ENCODE results near the gene SIL1. TPM values are rescaled to one million over a fixed set of nuclear protein-coding genes. Genes with fewer than 3 reads are reported as not detected.
"Not testable (repeated sequence)": the region's sequence is repeated elsewhere in the genome, so short reads cannot be mapped to it uniquely, and the experiment has no call there.

Gene SIL1
- total RNA-seq, 2 experiments from 2014 or later: 13.5 to 15.8 TPM

DNA sequence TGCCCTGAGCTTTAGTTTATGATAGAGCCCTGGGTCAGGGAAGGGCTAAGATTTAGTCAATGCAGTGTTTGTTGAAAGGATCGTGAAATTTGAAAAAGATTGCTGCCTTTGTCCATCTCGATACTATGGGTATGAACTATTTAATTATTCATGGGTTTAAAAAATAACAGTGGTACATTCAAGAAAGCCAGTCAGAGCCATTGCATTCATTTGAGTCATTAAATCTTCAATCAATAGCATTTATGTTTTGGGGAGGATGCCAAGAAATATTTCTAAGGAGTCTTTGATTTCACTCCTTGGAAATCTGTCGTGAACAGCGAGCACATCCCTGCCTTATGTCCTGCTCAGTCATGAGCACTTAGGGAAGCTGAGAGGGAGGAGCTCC, 268.6 kb downstream of the SIL1 start:
- Mint-ChIP-seq H3K4me3 (no peak overlapping the region), H3K9me3 (no peaks in the 10 kb centered on the region), H3K4me1 (no peaks in the 10 kb centered on the region), H3K27ac (no peak overlapping the region), H3K36me3 (peaks cover 2% of the 10 kb centered on the region), H3K27me3 (no peaks in the 10 kb centered on the region)
- ATAC-seq (ENCODE audit: low read depth) (no peak), DNase-seq (no peak)
- POLR2A ChIA-PET: no interaction called here

DNA sequence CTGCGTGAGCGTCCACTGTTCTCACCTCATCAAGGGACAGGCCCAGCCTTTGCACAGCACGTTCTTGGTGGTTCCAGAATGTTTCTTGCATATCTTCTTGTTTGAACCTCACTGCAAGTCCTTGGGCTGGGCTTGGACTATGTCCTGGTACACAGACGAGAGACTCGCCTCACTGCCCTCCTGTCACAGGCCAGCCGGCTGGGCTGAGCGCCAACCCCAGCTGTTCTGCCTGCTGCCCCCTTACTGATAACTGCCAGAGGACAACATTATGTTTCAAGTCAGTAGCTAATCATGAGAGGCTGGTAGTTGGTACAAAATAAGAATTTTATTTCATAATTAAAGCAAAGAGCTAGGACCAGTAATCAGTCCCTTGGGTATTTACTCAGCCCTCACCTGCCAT, 270.2 kb downstream of the SIL1 start:
- H3K27me3 Mint-ChIP-seq: peaks cover 2% of the 10 kb centered on the region
- ATAC-seq (ENCODE audit: low read depth) (no peak), DNase-seq (no peak)
- H3K36me3 Mint-ChIP-seq: peaks cover 2% of the 10 kb centered on the region
- no peak overlapping the region for H3K27ac Mint-ChIP-seq
- no peaks in the 10 kb centered on the region for H3K9me3 Mint-ChIP-seq
- no peak overlapping the region for H3K4me3 Mint-ChIP-seq
- POLR2A ChIA-PET: no interaction called here
- no peaks in the 10 kb centered on the region for H3K4me1 Mint-ChIP-seq

DNA sequence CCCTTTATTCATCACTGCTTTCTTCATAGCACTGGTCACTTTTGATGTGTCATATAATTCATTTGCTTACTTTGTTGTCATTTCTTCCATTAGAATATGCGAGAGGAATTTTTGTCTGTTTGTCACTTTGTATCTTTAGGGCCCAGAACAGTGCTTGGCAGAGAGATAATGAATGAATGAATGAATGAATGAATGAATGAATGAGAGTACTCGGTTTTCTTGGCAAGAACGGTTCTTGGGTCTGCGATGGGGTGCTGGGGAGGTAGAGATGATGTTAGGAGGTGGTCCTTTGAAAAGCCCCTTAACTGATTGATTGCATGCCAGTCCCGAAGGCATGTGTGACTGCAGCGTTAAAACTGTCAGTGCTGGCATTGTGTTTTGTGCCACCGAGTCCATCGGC, 270.6 kb downstream of the SIL1 start:
- Mint-ChIP-seq H3K27ac (no peak overlapping the region), H3K27me3 (peaks cover 2% of the 10 kb centered on the region), H3K4me1 (no peaks in the 10 kb centered on the region), H3K4me3 (no peak overlapping the region), H3K36me3 (peaks cover 2% of the 10 kb centered on the region), H3K9me3 (no peaks in the 10 kb centered on the region)
- ATAC-seq (ENCODE audit: low read depth): no peak
- DNase-seq: no peak
- POLR2A ChIA-PET: no interaction called here

DNA sequence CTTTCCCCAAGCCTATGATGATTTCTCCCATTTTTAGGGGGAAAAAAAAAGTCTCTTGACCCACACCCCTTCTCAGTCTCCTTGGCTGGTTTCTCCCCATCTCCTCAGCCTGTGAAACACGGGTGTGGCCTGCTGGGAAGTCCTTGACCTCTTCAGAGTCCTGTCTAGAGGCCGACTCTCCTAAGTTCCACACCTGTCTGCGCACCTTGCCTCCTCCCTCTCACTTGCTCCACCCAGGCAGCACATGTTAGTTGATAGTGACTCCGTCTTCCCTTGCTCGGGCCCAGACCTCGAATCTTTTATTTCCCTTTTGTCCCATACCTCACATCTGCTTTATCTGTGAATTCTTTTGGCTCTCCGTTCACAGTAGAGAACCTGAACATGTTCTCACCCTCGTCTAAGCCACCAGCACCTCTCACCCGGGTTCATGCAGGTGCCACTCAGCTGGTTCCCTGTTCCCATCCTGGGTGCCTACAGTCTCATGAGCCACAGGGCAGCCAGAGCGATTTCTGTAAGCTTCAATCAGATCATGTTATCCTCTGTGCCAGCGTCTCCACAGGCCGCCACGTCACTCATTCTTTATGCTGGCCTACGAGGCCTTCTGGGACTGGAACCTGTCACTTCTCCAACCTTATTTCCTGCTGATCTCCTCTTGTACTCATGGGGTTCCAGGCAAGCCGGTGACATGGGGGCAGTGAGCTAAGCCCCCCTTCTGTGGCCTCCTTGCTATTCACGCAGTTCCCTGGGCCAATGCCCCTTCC, 271.3 kb downstream of the SIL1 start:
- POLR2A ChIA-PET: no interaction called here
- H3K4me1 Mint-ChIP-seq: no peaks in the 10 kb centered on the region
- ATAC-seq (ENCODE audit: low read depth) (no peak), DNase-seq (no peak)
- peaks cover 2% of the 10 kb centered on the region for H3K36me3 Mint-ChIP-seq
- no peak overlapping the region for H3K27ac Mint-ChIP-seq
- H3K9me3 Mint-ChIP-seq: no peaks in the 10 kb centered on the region
- peaks cover 2% of the 10 kb centered on the region for H3K27me3 Mint-ChIP-seq
- H3K4me3 Mint-ChIP-seq: no peak overlapping the region

DNA sequence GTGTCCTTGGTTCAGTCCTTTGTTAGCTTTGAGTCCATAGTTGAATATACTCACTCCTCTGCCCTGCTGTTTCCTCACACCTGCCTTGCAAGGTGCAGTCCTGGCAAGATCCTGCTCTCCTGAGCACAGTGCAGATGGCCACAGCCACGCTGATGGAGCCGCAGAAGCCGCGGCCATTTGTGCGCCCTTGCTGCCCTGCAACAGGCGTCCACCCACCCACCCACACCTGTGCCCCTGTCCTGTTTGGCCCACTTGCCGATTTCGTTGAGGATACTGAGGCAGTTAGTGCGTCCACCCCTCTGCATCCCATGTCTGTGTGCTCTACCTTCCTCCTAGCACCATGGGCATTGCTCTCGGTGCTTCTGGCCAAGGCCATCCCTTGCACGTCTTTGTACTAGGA, 271.9 kb downstream of the SIL1 start:
- H3K27me3 Mint-ChIP-seq: peaks cover 2% of the 10 kb centered on the region
- H3K36me3 Mint-ChIP-seq: no peaks in the 10 kb centered on the region
- H3K27ac Mint-ChIP-seq: no peak overlapping the region
- no peaks in the 10 kb centered on the region for H3K4me1 Mint-ChIP-seq
- ATAC-seq (ENCODE audit: low read depth): no peak
- H3K9me3 Mint-ChIP-seq: no peaks in the 10 kb centered on the region
- POLR2A ChIA-PET: no interaction called here
- no peak overlapping the region for H3K4me3 Mint-ChIP-seq
- DNase-seq: no peak

DNA sequence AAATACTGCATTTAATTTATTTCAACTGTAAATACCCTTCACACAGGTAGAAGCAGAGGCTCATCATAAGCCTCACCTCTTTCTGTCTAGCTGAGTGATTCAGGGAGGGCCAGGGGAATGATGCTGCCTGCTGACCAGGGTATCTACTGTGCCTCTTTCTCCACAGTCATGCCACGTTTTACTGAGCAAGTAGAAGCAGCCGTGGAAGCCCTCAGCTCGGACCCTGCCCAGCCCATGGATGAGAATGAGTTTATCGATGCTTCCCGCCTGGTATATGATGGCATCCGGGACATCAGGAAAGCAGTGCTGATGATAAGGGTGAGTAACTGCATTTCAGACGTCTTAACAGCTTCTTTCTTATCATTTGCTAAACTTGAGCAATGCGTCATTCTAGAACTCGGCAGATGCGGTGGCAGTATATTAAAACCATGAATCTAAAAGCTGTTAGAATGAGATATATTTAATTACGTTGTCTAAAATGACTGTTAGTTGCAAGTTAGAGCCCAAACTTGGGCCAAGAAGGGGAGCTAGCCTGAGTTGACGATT, 273.0 kb downstream of the SIL1 start:
- POLR2A ChIA-PET: no interaction called here
- DNase-seq: no peak
- ATAC-seq (ENCODE audit: low read depth): no peak
- peaks cover 2% of the 10 kb centered on the region for H3K27me3 Mint-ChIP-seq
- H3K4me3 Mint-ChIP-seq: no peak overlapping the region
- H3K36me3 Mint-ChIP-seq: no peaks in the 10 kb centered on the region
- H3K9me3 Mint-ChIP-seq: no peaks in the 10 kb centered on the region
- H3K27ac Mint-ChIP-seq: no peak overlapping the region
- no peaks in the 10 kb centered on the region for H3K4me1 Mint-ChIP-seq

DNA sequence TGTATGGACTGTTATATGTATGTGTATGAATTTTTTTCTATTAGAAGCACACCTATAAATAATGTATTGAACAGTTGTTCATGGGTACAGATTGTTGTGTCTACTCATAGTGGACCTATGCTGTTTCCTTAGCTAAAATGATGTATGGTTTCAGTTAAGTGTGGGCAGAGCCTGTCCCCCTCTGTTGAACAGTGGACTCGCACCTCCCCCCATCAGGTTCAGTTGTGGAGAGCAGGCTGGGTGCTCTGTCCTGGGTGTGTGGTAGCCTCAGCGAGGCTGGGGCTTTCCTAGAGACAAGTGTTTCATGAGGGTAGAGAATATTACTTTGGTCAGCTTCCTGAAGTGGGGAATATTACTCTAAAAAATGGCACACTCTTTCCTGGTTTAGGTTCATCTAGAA, 275.7 kb downstream of the SIL1 start:
- no peaks in the 10 kb centered on the region for H3K9me3 Mint-ChIP-seq
- no peaks in the 10 kb centered on the region for H3K36me3 Mint-ChIP-seq
- no peak for DNase-seq
- peaks cover 13% of the 10 kb centered on the region for H3K27me3 Mint-ChIP-seq
- no peak overlapping the region for H3K27ac Mint-ChIP-seq
- POLR2A ChIA-PET: no interaction called here
- no peaks in the 10 kb centered on the region for H3K4me1 Mint-ChIP-seq
- no peak for ATAC-seq (ENCODE audit: low read depth)
- H3K4me3 Mint-ChIP-seq: no peak overlapping the region

DNA sequence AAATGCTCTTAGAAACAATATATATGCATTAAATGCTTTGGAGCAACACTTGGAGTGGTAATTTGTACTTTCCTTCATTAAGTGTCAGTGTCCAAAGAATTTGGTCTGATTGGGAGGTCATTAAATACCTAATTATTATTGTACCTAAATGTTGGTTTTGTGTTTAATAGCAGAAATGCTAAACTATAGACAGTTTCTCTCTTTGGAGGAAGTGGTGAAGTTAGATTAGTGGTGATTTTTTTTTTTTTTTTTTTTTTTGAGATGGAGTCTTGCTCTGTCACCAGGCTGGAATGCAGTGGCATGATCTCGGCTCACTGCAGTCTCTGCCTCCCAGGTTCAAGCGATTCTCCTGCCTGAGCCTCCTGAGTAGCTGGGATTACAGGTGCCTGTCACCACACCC, 276.8 kb downstream of the SIL1 start:
- H3K36me3 Mint-ChIP-seq; ATAC-seq (ENCODE audit: low read depth); DNase-seq; H3K9me3 Mint-ChIP-seq; H3K4me1 Mint-ChIP-seq; H3K27ac Mint-ChIP-seq; H3K4me3 Mint-ChIP-seq: not testable (repeated sequence)
- POLR2A ChIA-PET: interaction anchor here (0.7 kb wide), 1 partner anchor 273 kb away, joined by 3 read pairs; no protein-coding TSS in a partner anchor
- H3K27me3 Mint-ChIP-seq: peaks cover 13% of the 10 kb centered on the region

DNA sequence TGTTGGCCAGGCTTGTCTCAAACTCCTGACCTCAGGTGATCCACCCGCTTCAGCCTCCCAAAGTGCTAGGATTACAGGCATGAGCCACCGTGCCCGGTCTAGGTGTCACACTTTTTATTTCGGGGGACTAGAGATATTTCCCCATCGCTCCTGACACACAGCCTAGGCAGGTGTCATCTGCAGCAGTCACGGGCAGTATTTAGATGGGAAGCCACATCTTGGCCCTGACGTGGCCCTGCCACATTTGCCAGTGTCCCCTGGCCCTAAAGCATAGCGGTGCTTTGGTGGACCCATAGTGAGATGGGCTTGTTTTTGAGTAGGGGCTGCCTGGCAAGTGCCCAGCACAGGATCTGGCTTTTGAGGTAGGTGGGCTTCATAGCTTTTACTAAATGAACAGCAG, 278.0 kb downstream of the SIL1 start:
- H3K4me1 Mint-ChIP-seq: no peaks in the 10 kb centered on the region
- POLR2A ChIA-PET: no interaction called here
- H3K4me3 Mint-ChIP-seq: no peak overlapping the region
- H3K9me3 Mint-ChIP-seq: no peaks in the 10 kb centered on the region
- H3K36me3 Mint-ChIP-seq: peaks cover 1% of the 10 kb centered on the region
- no peak for DNase-seq
- no peak for ATAC-seq (ENCODE audit: low read depth)
- H3K27me3 Mint-ChIP-seq: peaks cover 13% of the 10 kb centered on the region
- no peak overlapping the region for H3K27ac Mint-ChIP-seq

DNA sequence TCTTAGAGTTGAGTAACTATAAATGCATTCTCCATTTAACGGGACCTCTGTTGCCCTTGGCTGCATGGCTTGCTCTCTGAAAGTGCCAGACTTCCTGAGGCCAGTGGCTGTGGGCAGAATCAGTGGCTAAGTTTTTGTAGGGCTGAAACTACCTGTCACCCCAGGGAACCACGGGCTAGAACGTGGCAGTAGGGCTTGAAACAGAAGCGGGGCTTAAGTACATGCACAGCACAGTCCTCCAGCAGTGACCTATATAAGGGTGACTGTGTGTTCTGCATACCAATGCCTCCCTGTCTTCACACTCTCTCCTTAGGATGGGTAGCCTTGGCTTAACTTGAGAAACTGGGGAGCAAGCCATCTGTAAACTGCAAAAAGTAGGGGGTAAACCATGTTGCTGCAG, 279.5 kb downstream of the SIL1 start:
- Mint-ChIP-seq H3K9me3 (no peaks in the 10 kb centered on the region), H3K4me3 (no peak overlapping the region), H3K4me1 (no peaks in the 10 kb centered on the region), H3K27me3 (peaks cover 13% of the 10 kb centered on the region), H3K36me3 (peaks cover 1% of the 10 kb centered on the region), H3K27ac (no peak overlapping the region)
- no peak for ATAC-seq (ENCODE audit: low read depth)
- POLR2A ChIA-PET: no interaction called here
- no peak for DNase-seq

DNA sequence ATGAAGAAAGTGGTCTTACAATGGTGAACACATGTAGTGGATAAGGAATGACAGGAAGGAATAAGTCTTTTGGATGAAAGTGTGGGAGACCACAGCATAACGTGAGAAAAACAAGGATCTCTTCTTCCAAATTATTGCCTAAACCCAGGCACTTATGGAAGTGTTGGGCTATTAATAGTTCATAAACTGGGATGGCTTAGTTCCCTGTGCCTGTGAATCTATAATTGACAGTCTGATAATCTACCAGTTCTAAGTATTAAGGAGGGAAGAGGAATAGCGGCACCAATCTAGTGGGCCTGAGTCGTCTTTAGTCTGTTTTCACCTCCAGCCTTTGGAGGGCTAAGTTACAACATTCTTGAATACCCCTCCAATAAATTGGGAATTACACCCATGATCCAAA, 283.8 kb downstream of the SIL1 start:
- POLR2A ChIA-PET: no interaction called here
- H3K4me3 Mint-ChIP-seq: no peak overlapping the region
- H3K9me3 Mint-ChIP-seq: peaks cover 4% of the 10 kb centered on the region
- peaks cover 6% of the 10 kb centered on the region for H3K4me1 Mint-ChIP-seq
- H3K27ac Mint-ChIP-seq: no peak overlapping the region
- ATAC-seq (ENCODE audit: low read depth) (no peak), DNase-seq (no peak)
- peaks cover 10% of the 10 kb centered on the region for H3K36me3 Mint-ChIP-seq
- peaks cover 11% of the 10 kb centered on the region for H3K27me3 Mint-ChIP-seq

DNA sequence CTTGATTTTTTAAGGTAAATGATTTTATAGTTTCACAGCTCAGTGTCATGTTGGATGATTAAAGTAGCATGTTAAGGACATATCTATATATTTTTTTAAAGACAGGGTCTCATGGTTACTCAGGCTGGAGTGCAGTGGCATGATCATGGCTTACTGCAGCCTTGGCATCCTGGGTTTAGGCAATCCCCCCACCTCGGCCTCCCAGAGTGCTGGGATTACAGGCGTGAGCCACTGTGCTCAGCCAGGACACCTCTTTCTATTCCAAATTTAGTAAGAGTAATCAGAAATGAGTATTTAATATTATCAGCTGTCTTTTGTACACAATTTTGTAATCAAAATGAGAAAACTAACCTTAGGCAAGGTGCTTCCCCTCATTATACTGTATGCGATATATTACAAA, 284.4 kb downstream of the SIL1 start:
- Mint-ChIP-seq H3K4me3 (no peak overlapping the region), H3K27ac (no peak overlapping the region), H3K27me3 (peaks cover 6% of the 10 kb centered on the region), H3K9me3 (peaks cover 4% of the 10 kb centered on the region), H3K4me1 (peaks cover 6% of the 10 kb centered on the region), H3K36me3 (peaks cover 10% of the 10 kb centered on the region)
- POLR2A ChIA-PET: interaction anchor here (0.6 kb wide), 1 partner anchor 54 kb away, joined by 3 read pairs; no protein-coding TSS in a partner anchor
- DNase-seq: no peak
- no peak for ATAC-seq (ENCODE audit: low read depth)

DNA sequence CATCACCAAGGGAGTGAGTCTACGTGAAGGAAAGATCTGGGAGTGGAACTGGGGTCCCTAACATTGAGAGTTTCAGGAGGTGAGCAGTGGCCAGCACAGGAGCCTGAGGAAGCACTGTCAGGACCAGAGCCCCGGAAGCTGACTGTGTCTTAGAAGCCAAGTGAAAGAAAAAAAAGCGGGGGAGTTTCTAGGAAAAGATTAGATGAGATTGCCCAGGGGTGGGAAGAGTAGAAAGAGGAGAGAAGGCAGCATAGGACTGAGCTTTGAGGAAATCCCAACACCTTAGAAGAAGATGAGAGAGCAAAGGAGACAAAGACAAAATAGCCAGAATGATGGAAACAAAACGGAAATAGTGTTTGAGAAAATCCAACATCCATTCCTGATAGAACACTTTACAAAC, 286.1 kb downstream of the SIL1 start:
- Mint-ChIP-seq H3K36me3 (peaks cover 10% of the 10 kb centered on the region), H3K4me1 (peaks cover 6% of the 10 kb centered on the region)

DNA sequence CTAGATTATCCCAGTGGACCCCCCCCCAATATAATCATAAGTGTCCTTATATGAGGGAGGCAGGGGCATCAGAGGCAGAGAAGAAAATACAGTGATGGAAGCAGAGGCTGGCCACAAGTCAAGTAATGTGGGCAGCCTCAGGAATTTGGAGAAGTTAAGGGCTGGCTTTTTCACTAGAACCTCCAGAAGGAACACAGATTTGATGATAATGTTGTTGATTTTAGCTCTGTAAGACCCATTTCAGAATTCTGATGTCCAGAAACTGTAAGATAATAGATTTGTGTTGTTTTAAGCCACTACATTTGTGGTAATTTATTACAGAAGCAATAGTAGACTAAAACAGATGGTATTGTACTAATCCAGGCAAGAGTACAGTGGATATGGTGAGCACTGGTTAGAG, 286.7 kb downstream of the SIL1 start:
- peaks cover 2% of the 10 kb centered on the region for H3K27me3 Mint-ChIP-seq

More for the DNA sequence above, 286.1 kb downstream of the SIL1 start:
- Mint-ChIP-seq H3K27ac (no peak overlapping the region), H3K9me3 (peaks cover 4% of the 10 kb centered on the region), H3K4me3 (no peak overlapping the region), H3K27me3 (no peaks in the 10 kb centered on the region)
- DNase-seq (no peak), ATAC-seq (ENCODE audit: low read depth) (no peak)
- POLR2A ChIA-PET: no interaction called here

More for the DNA sequence above, 286.7 kb downstream of the SIL1 start:
- Mint-ChIP-seq H3K27ac (no peak overlapping the region), H3K9me3 (peaks cover 4% of the 10 kb centered on the region), H3K4me3 (no peak overlapping the region), H3K4me1 (peaks cover 6% of the 10 kb centered on the region), H3K36me3 (peaks cover 10% of the 10 kb centered on the region)
- no peak for ATAC-seq (ENCODE audit: low read depth)
- no peak for DNase-seq
- POLR2A ChIA-PET: no interaction called here
